HG03521 (cell line): ENCODE results near the gene IL6ST.
A peak's percentile ranks its signal among the peaks of the same experiment; 100 is the strongest.

ENCODE experiments used
- ATAC-seq: cut with Tn5 transposase; IDR thresholded peaks from one replicate; pipeline ENCODE4 v1.9.1; 2021; ENCODE audit warnings: mild to moderate bottlenecking, moderate library complexity; ENCODE audit not compliant: unreplicated experiment

IL6ST gene

DNA sequence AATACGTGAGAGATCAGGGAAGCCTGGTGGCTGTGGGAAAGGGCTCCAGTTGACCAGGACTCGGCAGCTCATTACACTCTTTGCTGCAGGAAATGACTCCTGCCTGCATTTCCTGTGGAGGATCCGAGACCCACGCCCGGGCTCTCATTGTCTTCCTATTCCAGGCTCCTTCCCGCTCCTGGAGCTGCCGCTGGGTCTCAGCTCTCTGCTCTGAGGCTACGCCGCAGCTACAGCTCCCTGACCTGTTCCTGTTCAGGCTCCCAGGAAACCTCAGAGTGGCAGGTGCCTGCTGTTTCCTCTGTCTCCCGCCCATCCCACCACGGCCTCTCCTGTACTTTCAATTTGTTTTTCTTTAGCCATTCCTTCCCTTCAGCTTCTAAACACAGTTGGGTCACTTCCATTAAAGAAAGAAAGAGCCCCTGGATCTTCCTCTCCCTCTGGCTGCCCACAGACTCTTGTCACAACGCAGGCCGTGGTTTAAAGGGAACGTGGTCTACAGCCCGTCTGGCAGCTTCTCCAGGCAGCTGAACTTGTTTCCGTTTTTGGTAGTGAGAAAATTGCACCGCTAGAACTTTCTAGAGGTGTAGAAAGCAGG is 71.5 kb downstream of the IL6ST start:
- no peak for ATAC-seq

DNA sequence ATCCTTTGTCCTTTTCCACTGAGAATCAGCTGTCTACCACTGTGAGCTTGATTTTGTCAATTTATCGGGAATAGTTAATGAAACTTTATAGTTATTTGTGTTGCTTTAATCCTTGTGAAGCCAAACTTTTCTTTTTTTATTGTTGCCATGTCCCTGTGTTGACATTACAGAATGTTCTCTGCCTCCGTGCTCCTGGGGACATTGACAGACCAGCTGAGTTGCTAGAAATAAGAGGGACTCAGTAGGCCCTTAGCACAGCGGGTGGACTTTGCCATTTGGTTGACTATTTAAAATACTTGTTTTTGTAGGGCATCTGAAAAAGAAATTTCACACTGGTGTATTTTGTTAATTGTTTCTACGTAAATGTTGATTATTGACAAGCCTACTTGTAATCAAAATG is 73.1 kb downstream of the IL6ST start:
- ATAC-seq, result no peak

DNA sequence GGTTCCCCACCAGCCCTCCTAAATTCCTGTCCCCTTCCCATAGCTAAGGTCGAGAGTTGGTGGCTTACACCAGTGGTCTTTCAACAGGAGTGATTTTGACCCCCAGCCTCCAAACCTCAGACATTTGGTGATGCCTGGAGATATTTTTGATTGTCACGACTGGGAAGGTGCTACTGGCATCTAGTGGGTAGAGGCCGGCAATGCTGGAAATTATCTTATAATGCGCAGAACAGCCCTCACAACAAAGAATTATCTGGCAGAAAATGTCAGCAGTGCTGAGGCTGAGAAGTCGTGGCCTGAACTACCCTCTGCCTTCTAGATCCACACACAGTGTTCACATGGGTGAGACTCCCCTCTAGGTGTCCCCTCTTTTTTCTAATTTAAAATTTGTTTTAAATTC is 74.0 kb downstream of the IL6ST start:
- ATAC-seq, result no peak

DNA sequence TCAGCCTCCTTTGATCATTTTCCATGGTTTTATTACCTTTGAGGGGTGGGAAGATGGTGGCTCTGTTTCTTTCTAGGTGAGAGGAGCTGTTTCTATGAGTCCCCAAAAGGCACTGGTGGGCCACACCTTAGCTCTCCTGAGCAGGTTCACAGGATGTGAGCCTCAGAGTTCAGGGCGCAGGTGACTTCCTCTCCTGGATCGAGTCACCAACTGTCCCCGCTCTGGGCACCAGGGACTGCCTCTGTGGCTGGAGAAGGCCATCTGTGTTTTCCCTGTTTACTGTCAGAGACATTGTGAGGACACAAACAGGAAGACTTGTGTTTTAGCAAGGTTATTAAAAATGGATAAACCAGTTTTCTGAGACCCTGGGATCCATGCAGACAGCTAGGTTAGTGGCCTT is 75.1 kb downstream of the IL6ST start:
- ATAC-seq, result no peak

DNA sequence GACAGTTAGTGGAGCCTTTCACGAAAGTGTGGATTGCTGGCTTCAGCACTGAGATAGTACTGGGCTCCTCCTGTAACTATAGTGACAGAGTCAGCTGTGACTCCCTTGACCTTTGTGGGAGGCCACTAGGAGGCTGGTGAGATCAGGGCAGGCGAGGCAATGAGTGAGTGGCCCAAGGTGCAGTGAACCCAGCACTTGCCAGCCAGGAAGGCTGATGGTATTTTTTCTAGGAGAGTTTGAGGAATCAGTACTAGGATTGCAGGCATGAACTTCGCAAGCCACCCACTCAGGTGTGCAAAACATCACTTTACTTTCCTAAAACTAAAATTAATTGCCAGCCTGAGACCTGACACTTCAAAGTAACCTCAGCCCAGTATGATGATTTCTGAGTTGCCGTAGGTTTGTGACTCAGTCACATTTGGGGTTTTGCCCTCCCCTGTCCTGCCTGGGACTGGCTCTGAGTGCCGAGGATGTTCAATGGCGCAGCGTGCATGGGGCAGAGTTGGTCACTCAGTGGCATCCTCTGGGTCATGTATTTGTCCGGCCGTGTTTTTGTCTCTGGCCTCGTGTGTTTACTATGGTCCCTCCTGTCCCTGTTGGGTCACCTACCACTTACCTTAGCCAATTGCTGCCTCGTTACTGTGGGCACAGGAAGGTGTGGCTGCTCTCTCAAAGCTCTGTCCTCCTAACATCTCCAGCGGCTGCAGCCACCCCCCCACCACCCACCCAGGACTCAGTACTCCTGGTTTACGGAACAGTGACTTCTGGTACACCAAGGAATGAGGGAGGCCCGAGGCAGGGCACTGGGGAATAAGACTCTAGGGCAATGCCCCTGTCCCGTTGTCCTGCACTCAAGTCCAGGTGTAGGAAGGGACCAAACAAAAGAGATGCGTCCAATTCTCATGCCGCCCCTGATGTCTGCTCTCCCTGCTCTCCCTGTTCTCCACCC is 76.4 kb downstream of the IL6ST start:
- no peak for ATAC-seq

DNA sequence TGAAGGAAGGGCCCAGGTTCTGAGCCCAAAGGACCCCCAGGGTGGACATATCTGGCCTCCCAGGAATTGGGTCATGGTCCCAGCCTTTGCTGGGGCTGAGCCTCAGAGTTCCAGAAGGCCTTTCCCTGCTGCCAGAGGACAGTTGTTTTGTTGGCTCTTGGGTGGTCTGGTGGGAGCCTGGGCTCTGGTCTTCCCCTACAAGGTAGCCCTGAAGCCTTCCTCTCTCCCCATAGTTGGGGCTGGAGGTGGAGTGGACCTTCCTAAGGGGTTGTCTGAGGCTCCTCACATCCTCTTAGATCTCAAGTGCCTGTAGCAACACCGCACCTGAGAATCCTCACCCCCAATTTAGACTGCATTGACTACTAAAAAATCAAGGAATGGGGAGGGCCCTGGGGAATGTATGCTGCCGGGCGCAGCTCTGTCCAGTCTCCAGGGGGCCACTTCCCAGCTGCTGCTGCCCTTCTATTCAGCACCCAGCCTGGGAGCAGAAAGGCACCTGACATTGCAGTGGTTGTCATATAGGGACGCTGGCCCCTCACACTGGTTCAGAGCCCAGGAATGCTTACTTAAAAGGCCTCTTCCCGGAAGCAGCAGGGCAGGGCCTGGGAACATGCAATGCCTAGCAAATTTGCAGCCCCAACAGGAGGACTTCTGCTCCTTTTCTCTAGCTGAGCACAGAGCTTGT is 77.2 kb downstream of the IL6ST start:
- ATAC-seq, result no peak

DNA sequence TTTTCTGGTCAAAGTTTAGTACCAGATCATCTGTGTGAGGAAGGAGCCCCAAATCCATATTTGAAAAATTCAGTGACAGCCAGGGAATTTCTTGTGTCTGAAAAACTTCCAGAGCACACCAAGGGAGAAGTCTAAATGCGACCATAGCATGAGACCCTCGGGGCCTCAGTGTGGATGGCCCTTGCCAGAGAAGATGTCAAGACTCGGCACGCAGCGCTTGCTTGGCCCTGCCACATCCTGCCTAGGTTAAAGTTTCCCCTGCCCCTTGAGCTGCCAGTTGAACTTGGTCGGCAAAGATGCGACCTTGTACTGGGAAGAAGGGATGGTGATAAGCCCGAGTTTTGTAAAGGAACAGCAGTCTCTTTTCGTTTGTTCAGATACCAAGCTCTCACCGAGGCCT is 77.8 kb downstream of the IL6ST start:
- no peak for ATAC-seq

DNA sequence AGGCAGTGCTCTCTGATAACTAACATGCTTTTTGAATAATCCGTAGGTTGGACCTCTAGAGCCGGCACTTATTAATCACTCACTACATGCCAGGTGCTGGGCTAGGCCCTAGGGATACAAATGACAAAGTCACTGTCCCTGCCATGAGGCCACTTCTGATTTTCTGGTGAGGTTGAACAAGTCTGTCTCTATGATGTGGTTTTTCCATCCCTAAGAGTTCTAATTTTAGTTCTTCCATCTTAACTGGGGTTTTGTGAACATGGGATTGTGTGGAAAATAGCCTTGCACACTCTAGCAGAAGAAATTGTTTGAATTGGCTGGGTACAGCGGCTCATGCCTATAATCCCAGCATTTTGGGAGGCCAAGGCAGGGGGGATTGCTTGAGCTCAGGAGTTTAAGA is 79.0 kb downstream of the IL6ST start:
- ATAC-seq, result no peak

DNA sequence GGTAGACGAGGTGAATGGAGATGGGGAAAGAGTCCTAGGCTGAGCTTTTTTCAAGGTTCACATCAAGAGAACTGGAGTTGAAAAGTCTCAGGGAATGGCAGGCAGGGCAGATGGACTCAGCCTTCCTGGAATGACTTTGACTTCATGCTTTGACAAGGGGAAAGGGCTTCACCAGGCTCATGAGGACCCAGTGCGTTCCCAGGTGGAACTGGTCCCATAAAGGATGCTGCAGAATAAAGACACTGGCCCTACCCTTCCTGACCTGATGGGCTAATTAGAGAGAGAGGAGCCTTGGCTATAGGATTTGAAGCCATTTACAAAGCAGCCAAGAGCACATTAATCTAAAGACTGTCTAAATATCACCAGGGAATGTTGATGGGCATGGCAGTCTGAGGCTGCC is 79.8 kb downstream of the IL6ST start:
- no peak for ATAC-seq

DNA sequence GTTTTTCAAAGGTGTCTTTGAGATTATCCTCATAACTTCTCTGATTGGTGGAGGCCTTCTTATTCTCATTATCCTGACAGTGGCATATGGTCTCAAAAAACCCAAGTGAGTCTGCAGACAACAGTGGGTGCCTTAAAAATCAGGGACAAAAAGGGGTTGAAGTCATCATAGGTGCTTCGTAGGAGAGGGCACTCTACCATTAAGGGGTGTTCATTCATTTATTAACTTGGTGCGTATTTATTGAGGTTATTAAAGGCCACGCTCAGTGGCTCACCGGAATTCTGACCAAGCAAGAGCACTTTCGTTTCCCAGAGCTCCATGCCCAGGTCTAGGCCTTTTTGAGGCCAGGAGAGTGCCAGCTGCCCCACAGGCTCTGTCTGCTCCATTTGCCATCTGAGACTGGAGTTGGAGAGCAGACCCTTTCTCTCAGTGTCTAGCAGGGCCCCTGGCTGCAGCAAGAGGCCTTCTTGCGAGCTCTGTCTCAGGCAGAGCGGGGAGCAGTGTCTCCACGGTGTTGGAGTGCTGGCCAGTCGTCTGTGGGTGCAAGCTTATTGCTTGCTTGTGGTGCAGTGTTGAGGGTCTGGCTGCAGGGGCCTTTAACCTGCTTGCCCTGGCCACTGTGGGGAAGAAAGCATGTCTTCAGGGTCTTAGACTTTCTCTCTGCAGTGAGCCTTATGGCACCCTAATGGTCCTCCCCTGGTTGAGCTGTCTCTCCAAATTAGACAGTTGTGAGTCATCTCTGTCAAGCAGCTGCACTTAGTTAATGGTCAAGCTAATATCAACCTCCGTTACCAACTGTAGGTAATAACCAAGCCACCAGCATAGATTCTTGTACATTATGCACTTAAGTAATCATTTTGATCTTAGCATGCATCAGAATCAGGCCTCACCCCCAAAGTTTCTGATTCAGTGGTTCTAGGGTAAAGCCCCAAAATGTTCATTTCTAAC is 81.0 kb downstream of the IL6ST start:
- peak; percentile 81 for ATAC-seq

DNA sequence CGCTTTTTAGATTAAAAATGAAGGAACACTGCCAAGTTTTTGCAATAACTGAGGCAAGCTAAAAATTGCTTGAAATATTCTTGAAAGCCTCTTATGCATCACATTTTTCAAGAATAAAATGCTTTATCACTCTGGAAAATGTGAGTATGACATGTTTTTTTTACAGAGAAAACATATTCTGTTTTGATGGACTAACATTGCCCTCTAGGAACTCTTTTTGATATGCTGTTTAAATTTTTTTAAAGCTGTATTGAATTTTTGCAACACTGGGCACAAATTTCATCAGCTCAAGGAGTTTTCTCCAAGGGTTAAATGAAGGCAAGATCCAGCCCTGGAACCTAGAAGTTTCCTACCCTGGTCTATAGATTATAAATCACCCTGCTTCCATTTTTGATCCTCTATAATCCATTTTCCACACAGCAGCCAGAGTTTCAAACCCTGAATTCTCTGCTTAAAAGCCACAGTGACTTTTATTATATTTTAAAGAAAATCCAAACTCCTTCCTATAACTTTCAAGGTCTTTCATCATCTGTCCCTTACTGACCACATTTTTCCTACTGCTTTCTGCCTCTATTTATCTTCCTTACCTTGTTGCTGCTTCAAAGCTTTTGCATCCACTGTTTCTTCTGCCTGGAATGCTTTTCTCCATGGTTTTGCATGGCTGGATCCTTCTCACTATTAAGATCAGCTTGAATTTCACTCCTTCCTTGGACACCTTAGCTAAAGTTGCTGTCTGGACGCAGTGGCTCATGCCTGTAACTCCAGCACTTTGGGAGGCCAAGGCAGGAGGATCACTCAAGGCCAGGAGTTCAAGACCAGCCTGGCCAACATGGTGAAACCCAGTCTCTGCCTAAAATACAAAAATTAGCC is 82.7 kb downstream of the IL6ST start:
- ATAC-seq, result no peak

DNA sequence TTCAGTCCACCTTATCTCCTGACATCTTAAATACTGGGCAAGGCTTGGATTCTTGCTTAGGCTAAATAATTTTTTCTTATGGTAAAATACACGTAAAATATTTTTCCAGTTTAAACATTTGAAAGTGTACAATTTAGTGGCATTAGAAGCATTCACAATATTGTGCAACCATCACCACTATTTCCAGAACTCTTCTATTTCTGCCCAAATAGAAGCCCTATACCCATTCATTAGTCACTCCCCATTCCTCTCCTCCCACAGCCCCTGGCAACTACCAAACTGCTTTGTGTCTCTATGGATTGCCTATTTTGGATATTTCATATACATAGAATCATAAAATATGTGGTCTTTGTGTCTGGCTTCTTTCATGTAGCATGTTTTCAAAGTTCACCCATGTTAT is 86.0 kb downstream of the IL6ST start:
- ATAC-seq, result no peak

DNA sequence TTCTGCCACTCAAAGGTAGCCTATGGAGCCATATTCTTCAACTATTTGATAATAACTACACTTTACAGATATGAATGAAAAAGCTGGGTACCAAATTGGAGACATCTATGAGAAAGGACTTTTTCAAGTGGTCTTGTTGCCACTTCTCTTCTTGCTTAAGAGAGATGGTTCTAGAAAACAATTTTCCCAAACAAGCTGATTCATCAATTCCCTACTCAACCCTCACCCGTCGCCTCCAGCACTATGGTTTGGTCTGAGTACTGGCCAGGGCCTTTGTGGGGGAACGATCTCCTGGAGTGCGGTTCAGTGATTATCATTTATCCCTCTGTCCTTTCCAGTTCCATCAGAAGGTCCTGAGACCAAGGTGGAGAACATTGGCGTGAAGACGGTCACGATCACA is 86.8 kb downstream of the IL6ST start:
- no peak for ATAC-seq

DNA sequence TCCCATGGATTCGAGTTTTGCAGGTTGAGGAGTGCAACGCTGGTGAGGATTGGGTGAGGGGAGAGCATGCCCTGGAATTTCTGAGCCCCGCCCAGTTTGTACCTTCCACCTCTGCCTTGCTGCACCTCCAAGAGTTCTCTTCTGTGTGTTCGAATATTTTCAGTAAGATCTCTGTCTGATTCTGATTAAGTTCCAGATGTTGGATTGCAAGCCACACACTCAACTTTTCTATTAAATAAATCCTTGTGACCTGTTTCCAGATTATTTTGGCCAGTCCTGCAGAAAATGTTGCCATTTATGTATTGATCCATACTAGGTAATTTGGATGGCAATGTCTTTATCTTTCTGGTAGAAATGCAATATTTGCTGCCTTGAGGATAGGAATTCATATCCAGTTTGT is 89.5 kb downstream of the IL6ST start:
- ATAC-seq, result no peak

DNA sequence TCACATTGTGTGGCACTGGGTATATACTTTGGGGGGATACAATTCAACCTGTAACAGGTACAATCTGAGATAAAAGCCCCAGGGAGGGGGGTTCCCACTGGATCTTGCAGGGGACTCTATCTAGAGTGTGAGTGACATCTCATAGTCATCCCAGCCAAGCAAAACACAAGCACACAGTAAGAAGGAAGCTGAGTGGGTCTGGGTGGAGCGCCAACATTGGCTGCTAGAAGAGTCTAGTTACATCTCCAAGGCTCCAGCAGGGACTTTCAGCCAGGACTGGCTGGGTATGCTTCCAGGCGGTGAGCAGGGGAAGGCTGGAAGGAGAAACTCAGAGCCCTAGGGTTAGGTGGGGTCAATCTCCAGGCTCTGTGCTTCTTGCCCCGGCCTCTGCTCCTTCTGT is 90.6 kb downstream of the IL6ST start:
- ATAC-seq, result no peak

DNA sequence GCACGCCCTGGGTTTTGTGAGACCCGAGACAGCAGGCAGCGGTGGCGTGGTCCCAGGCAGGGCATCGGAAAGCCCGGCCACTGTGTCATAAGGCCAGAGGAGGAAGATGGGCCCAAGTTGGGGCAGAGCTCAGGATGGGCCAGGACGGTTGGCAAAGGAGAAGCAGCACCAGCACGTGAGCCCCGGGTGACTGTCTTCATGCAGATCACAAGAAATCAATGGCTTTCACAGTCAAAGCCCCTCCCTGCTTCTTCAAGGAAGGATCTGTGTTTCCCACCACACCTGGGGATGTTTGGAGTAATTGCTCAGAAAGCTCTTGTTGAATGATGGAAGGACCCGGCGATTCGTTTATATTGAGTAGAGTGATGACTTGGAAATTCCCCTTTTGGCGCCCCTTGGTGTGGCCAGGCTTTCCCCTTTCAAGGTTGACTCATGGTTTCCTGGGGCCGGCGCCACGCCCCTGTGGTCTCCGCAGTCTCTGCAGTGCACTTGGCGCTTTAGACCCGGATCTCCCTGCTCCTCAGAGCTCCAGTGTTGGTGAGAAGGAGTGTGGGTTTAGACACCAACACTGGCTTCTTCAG is 91.6 kb downstream of the IL6ST start:
- peak; percentile 86 for ATAC-seq

DNA sequence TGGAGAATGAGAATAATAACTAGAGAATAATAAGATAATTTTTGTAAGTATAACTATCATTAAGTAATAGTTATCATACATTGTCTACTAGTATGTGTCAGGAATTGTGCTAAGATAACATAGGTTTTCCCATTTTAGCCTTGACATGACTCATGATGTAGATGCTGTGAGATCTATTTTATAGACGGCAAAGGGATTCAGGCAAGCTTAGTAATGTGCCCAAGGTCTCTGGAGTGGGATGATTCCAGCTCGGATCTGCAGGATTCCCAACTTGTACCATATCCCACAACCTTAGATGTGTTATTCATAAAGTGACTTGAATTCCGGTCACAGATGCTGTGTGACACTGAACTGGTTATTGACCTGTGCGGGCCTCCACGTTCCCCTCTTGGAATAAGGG is 92.1 kb downstream of the IL6ST start:
- ATAC-seq, result no peak

DNA sequence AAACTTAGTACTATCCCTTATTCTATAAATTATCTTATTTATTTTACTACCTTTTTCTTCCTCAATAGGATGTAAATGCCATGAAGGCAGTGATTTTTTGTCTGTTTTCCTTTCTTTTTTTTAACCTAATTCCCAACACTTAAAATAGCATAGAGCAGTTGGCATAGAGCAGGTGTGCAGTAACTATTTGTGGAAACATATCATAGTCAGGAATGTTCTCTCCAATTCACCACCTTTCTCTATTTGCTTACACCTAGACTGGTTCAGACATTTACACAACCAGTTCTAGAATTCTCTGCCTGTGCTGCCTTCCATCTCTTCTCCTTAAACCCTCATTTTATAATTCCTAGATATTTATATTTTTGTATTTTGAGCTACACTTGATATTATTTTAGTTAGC is 94.0 kb downstream of the IL6ST start:
- no peak for ATAC-seq

DNA sequence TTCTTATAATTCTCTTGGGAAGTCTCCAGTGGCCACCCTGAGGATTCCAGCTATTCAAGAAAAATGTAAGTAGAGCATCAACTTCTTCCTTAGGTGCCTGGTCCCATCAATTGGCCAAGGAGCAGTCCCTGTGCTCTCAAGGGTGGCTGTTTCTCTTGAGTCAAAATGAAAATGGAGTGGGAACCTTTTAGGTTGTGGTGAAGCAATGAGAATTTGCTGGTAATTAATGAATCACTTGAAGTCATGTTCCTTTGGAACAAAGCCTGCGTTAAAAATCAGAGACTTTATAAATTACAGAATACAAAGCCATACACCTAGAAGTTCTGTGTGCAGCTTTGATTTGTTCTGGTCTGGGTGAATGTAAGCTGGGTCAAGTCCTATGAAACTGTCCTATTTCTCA is 94.7 kb downstream of the IL6ST start:
- ATAC-seq, result no peak

DNA sequence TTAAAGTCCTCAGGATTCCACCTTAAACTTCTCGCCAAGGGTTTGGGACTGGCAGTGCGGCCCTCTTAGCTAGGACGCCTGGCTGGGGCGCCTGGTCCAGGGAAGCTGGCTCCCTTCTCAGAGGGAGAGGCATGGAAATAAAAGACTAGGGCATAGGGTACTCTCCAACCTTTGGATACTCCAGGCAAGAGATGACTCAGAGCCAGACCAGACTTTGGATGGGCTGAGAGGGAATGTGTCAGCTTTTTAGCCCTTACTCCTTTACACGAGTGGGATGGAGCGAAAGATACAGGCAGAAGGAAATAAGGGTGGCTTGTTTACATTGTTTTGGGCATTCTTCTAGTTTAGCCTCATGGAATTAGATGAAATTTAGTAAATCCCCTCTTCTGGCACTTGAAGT is 95.4 kb downstream of the IL6ST start:
- no peak for ATAC-seq
